Neural progenitor cell (in vitro differentiated cells): ENCODE data around the gene SAC3D1.
"Not testable (repeated sequence)": the region's sequence is repeated elsewhere in the genome, so short reads cannot be mapped to it uniquely, and the experiment has no call there.

Experiments
- EZH2phosphoT487 ChIP-seq: fragments of 200-600 bp; sonication (generic); IDR thresholded peaks from 2 replicates; pipeline ENCODE4 v1.6.1; 2017; ENCODE audit warnings: antibody characterized with exemption
- TF ChIP-seq, protein P1 (sequence below): fragments of 200-600 bp; sonication (generic); IDR thresholded peaks from 2 replicates; pipeline ENCODE4 v1.5.1; 2017; ENCODE audit warnings: antibody characterized with exemption, mild to moderate bottlenecking

- TF ChIP-seq, protein P1, sequence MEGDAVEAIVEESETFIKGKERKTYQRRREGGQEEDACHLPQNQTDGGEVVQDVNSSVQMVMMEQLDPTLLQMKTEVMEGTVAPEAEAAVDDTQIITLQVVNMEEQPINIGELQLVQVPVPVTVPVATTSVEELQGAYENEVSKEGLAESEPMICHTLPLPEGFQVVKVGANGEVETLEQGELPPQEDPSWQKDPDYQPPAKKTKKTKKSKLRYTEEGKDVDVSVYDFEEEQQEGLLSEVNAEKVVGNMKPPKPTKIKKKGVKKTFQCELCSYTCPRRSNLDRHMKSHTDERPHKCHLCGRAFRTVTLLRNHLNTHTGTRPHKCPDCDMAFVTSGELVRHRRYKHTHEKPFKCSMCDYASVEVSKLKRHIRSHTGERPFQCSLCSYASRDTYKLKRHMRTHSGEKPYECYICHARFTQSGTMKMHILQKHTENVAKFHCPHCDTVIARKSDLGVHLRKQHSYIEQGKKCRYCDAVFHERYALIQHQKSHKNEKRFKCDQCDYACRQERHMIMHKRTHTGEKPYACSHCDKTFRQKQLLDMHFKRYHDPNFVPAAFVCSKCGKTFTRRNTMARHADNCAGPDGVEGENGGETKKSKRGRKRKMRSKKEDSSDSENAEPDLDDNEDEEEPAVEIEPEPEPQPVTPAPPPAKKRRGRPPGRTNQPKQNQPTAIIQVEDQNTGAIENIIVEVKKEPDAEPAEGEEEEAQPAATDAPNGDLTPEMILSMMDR: not testable (repeated sequence)
- not testable (repeated sequence) for TF ChIP-seq EZH2phosphoT487
Measured at GRCh38 chr11:65003968-65004367, 37.0 kb upstream of the SAC3D1 start.
